GM12872 (cell line): Measurements from ENCODE around the gene TRIM58.

ENCODE experiments used
- TF ChIP-seq, protein P1 (sequence below): IDR thresholded peaks from 3 replicates; pipeline ENCODE4 v1.5.1; 2011; ENCODE audit warnings: low read depth, mild to moderate bottlenecking, low read length, moderate library complexity; ENCODE audit not compliant: insufficient read depth

The TRIM58 gene

DNA sequence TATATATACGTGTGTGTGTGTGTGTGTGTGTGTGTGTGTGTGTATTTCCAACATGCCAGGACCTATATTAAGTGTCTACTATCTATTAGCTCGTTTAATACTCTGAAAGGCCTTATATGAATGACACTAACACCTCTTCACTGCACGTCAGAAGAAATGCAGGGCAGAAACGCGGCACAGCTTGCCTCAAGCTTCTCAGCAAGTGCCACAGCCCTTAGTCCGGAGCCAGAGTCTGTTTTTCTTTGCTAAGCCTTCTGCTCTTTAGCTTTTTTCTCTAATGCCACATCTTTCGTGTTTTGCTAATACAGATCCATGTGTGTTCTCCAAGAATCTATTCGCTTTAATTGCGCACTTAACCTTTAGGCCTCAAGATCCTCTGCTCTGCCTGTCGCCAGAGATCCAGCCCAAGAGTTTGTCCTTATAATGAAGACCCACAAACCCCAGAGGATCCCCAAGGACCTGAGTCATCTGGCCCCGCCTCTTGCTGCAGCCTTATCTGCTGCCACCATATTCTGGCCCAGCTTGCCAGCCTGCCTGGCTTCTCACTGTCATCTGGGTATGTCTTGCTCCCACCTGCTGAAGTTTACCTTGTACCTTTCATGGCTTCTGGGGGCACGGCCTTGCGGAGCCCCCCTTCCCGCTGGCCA is 2.0 kb upstream of the TRIM58 start:
- TF ChIP-seq, protein P1, sequence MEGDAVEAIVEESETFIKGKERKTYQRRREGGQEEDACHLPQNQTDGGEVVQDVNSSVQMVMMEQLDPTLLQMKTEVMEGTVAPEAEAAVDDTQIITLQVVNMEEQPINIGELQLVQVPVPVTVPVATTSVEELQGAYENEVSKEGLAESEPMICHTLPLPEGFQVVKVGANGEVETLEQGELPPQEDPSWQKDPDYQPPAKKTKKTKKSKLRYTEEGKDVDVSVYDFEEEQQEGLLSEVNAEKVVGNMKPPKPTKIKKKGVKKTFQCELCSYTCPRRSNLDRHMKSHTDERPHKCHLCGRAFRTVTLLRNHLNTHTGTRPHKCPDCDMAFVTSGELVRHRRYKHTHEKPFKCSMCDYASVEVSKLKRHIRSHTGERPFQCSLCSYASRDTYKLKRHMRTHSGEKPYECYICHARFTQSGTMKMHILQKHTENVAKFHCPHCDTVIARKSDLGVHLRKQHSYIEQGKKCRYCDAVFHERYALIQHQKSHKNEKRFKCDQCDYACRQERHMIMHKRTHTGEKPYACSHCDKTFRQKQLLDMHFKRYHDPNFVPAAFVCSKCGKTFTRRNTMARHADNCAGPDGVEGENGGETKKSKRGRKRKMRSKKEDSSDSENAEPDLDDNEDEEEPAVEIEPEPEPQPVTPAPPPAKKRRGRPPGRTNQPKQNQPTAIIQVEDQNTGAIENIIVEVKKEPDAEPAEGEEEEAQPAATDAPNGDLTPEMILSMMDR = no peak

GRCh38 chr1:247855911-247856310 is 1.1 kb upstream of the TRIM58 start:
- TF ChIP-seq, protein P1 = no peak

DNA sequence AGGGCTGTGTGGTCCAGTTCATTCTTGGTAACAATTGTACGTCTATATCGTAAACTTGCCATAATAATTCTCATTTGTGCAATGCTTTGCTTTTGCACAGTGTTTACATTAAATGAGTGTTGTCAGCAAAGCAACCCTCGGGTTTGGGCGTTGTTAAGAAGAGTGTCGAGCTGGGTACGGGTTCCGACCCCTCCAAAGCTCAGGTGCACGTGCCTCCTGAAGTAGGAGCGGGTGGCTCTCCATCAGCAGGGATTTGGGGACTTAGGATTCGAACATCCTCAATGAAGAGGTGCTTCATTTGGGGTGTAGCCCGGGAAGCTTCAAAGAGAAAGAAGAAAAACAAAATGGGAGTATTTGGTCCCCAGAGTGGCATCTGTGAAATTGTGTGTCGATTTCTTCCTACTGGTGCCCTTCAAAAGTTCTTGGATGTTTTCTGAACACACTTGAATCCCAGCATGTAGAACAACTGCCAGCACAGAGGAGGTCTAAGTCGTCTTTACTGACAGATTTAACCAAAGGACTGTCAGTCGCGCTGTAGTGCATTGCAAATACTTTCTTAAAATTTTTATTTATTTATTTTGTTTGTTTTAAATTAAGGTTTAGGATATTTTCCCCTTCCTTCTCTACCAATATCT is 1.1 kb downstream of the TRIM58 start:
- TF ChIP-seq, protein P1 = no peak

DNA sequence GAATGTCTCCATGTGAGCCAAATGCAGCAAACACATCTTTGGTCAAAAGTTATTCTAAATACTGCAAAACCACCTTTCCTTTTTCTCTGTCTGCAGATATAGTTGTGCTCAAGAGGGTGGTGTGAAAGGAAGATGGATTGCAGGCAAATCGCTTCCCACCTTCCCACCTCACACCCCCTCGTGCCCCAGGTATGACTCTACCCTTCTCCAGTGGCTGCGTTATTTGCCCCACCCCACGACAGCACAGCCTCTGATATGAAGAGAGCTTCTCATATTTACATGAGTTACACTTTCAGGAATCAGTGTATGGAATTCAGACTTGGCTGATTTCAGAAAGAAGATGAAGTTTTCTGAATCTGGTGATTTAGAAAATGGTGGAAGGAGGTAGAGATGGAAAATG is 5.8 kb downstream of the TRIM58 start:
- TF ChIP-seq, protein P1 = no peak

GRCh38 chr1:247864644-247865043 is 7.7 kb downstream of the TRIM58 start:
- TF ChIP-seq, protein P1 = no peak

- TF ChIP-seq, protein P1 = no peak
These were observed 8.4 kb downstream of the TRIM58 start for GRCh38 chr1:247865416-247865815.

GRCh38 chr1:247883346-247883745 is 26.4 kb downstream of the TRIM58 start:
- TF ChIP-seq, protein P1 = no peak
